Uterus (tissue), 2 donors: ENCODE data around the gene ADCY2.

Source experiments
- POLR2A ChIP-seq, 2 donors: fragments of 450-650 bp; IDR thresholded peaks; one replicate each; pipeline ENCODE4 v1.6.1; 2016; ENCODE audit warnings: antibody characterized with exemption in 2 of 2, mild to moderate bottlenecking in 1 of 2, moderate library complexity in 1 of 2
- TF ChIP-seq, protein P1 (sequence below), 4 experiments: fragments of 200-600 bp in 2 of 4; fragments of 450-650 bp in 2 of 4; sonication (generic) in 2 of 4; IDR thresholded peaks; one replicate each; pipeline ENCODE4 v1.5.1; 2016 to 2019; ENCODE audit warnings: antibody characterized with exemption in 4 of 4, mild to moderate bottlenecking in 2 of 4, moderate library complexity in 1 of 4

DNA sequence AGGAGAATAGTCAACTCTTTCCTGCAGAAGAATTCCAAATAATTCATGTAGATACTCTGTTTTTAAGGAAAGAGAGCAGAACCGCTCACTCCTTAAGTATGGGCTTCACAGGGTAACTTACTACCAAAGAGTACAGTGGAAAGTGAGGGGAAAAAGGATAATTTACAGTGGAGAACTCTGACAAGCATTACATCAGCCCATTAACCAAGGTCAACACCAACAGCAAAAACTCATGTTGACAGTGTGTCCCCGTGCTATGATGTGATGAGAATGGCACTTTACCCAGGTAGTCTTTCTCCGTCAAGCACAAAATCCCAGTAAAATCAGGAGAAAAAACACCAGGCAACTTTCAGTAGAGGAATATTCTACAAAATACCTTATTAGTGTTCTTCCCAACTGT, 104.3 kb downstream of the ADCY2 start:
- TF ChIP-seq, protein P1, sequence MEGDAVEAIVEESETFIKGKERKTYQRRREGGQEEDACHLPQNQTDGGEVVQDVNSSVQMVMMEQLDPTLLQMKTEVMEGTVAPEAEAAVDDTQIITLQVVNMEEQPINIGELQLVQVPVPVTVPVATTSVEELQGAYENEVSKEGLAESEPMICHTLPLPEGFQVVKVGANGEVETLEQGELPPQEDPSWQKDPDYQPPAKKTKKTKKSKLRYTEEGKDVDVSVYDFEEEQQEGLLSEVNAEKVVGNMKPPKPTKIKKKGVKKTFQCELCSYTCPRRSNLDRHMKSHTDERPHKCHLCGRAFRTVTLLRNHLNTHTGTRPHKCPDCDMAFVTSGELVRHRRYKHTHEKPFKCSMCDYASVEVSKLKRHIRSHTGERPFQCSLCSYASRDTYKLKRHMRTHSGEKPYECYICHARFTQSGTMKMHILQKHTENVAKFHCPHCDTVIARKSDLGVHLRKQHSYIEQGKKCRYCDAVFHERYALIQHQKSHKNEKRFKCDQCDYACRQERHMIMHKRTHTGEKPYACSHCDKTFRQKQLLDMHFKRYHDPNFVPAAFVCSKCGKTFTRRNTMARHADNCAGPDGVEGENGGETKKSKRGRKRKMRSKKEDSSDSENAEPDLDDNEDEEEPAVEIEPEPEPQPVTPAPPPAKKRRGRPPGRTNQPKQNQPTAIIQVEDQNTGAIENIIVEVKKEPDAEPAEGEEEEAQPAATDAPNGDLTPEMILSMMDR (IDR thresholded peaks at IDR 0.05), result no peak
- TF ChIP-seq POLR2A (IDR thresholded peaks at IDR 0.05), result no peak
